Natural killer cell (primary cell): ENCODE data around the gene CWC27. TPM values are rescaled to one million over a fixed set of nuclear protein-coding genes. Genes with fewer than 3 reads are reported as not detected.

Experiments
- ATAC-seq, 3 donors: fragments of 150-1000 bp in 2 of 3; fragments of 200-7000 bp in 1 of 3; cut with Tn5 transposase; 1 replicate in 1 of 3; 2 replicates in 2 of 3; pipeline ENCODE4 v1.10.0; 2021; ENCODE audit warnings: mild to moderate bottlenecking in 2 of 3, moderate library complexity in 2 of 3
- DNase-seq, 2 donors: peaks; one replicate each; pipeline versions ENCODE4 v3.0.0 to v3.0.0-alpha.2; 2013 to 2021; ENCODE audit warnings: mixed read lengths in 1 of 2
- H3K27ac ChIP-seq: one replicate; pipeline ENCODE4 v1.5.1; 2013; ENCODE audit warnings: mild to moderate bottlenecking, low read length
- H3K27me3 ChIP-seq: one replicate; pipeline ENCODE4 v1.6.1; 2013; ENCODE audit warnings: low read length; ENCODE audit not compliant: control insufficient read depth, insufficient read depth
- H3K36me3 ChIP-seq: one replicate; pipeline ENCODE4 v1.6.1; 2013; ENCODE audit warnings: low read length; ENCODE audit not compliant: control insufficient read depth, insufficient read depth
- H3K4me1 ChIP-seq: one replicate; pipeline ENCODE4 v1.6.1; 2013; ENCODE audit warnings: low read length; ENCODE audit not compliant: control insufficient read depth, insufficient read depth
- H3K4me3 ChIP-seq: one replicate; pipeline ENCODE4 v1.5.1; 2013; ENCODE audit warnings: low read length
- H3K9me3 ChIP-seq: one replicate; pipeline ENCODE4 v1.6.1; 2013; ENCODE audit warnings: low read length; ENCODE audit not compliant: control insufficient read depth, insufficient read depth
- H3K27ac Mint-ChIP-seq, 2 donors: one replicate each; pipeline ENCODE4 v1.8.0; 2022; ENCODE audit warnings: mild to moderate bottlenecking in 2 of 2, mixed read lengths in 2 of 2, moderate library complexity in 1 of 2
- H3K27me3 Mint-ChIP-seq, 2 donors: one replicate each; pipeline ENCODE4 v1.8.0; 2022; ENCODE audit warnings: low read depth in 2 of 2, mixed read lengths in 2 of 2
- H3K36me3 Mint-ChIP-seq: one replicate; pipeline ENCODE4 v1.8.0; 2022; ENCODE audit warnings: mixed read lengths
- H3K4me1 Mint-ChIP-seq, 2 donors: one replicate each; pipeline ENCODE4 v1.8.0; 2022; ENCODE audit warnings: mixed read lengths in 2 of 2
- H3K4me3 Mint-ChIP-seq: one replicate; pipeline ENCODE4 v1.8.0; 2022; ENCODE audit warnings: mild to moderate bottlenecking, moderate library complexity, mixed read lengths
- H3K9me3 Mint-ChIP-seq, 2 donors: one replicate each; pipeline ENCODE4 v1.8.0; 2022; ENCODE audit warnings: mixed read lengths in 2 of 2
- WGBS: methylation state at CpG from one replicate; pipeline ENCODE4 v1.1.7; 2013; ENCODE audit warnings: missing lambda C conversion rate; ENCODE audit not compliant: insufficient coverage; 5-methylcytosine and 5-hydroxymethylcytosine counted together
- intact Hi-C: fragments of 100-400 bp; cut with micrococcal nuclease; formaldehyde crosslinking; loops from one replicate; pipeline ENCODE4 v1.14.2; 2022
- total RNA-seq, 4 donors: library from RNA; stranded (reverse); fragments of 120-200 nt in 1 of 4; gene quantifications; one replicate each; pipeline versions ENCODE4 v1.2.3 to v1.2.4, GENCODE V29; 2013 to 2022
- TF ChIP-seq, protein P1 (sequence below): fragments of 200-600 bp; IDR thresholded peaks from one replicate; pipeline ENCODE4 v1.8.0; 2022; ENCODE audit warnings: antibody characterized with exemption

Gene CWC27
- total RNA-seq, 3 donors from 2014 or later (not counting 1 experiment from before 2014, with no cell fraction given): 21.6 to 26.3 (median 25.7) TPM

DNA sequence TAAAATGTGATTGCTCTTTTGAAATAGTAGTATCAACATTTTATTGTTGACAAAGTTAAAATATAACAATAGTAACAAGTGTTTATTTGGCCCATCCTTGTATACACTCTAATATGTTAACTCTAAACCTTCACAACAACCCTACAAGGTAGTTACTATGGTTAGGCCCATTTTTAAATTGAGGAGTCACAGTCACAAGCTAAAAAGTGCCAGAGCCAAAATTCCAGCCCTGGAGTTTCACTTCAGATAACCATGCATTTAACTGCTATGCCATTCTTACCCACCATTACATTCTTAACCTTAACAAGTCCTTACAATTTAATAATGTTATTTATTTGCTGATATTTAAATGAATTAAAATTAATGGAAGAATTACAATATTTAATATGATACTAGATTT, 91.2 kb downstream of the CWC27 start:
- Mint-ChIP-seq H3K4me1 (peaks cover 0 to 2% of the 10 kb centered on the region in 2 donors), H3K27ac (no peak overlapping the region), H3K4me3 (no peak overlapping the region), H3K9me3 (no peaks in the 10 kb centered on the region), H3K27me3 (no peaks in the 10 kb centered on the region), H3K36me3 (no peaks in the 10 kb centered on the region)
- Histone ChIP-seq H3K27me3 (no peaks in the 10 kb centered on the region), H3K4me1 (no peaks in the 10 kb centered on the region), H3K9me3 (no peaks in the 10 kb centered on the region), H3K36me3 (no peaks in the 10 kb centered on the region), H3K27ac (no peak overlapping the region), H3K4me3 (no peak overlapping the region)
- intact Hi-C loops: no loop called here
- TF ChIP-seq, protein P1, sequence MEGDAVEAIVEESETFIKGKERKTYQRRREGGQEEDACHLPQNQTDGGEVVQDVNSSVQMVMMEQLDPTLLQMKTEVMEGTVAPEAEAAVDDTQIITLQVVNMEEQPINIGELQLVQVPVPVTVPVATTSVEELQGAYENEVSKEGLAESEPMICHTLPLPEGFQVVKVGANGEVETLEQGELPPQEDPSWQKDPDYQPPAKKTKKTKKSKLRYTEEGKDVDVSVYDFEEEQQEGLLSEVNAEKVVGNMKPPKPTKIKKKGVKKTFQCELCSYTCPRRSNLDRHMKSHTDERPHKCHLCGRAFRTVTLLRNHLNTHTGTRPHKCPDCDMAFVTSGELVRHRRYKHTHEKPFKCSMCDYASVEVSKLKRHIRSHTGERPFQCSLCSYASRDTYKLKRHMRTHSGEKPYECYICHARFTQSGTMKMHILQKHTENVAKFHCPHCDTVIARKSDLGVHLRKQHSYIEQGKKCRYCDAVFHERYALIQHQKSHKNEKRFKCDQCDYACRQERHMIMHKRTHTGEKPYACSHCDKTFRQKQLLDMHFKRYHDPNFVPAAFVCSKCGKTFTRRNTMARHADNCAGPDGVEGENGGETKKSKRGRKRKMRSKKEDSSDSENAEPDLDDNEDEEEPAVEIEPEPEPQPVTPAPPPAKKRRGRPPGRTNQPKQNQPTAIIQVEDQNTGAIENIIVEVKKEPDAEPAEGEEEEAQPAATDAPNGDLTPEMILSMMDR: no peak
- DNase-seq (no peak), ATAC-seq (no peak)

DNA sequence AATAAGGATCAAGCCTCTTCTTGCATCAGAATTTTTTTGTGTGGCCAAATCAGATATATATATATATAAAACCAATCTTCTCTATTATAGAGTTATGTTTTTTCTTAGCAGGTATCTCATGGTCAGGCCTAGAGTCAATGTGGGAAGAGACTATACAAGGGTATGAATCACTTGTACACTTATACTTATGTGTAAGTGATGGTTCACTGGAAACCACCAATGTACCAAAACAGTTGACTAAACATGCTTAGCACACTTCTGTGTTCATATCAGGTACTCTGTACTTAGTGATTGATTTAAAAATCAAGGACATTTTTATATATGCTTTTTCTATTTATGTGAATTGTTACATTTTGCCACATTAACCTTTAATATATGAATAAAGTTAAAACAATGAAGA, 92.6 kb downstream of the CWC27 start:
- H3K36me3 ChIP-seq: no peaks in the 10 kb centered on the region
- H3K9me3 ChIP-seq: no peaks in the 10 kb centered on the region
- no peaks in the 10 kb centered on the region for H3K36me3 Mint-ChIP-seq
- intact Hi-C loops: no loop called here
- H3K9me3 Mint-ChIP-seq: no peaks in the 10 kb centered on the region
- H3K27ac ChIP-seq: no peak overlapping the region
- H3K4me1 ChIP-seq: no peaks in the 10 kb centered on the region
- no peaks in the 10 kb centered on the region for H3K27me3 ChIP-seq
- no peak for DNase-seq
- no peak overlapping the region for H3K4me3 Mint-ChIP-seq
- no peak overlapping the region for H3K27ac Mint-ChIP-seq
- peaks cover 4 to 6% of the 10 kb centered on the region in 2 donors for H3K4me1 Mint-ChIP-seq
- TF ChIP-seq, protein P1: no peak
- ATAC-seq: no peak
- no peak overlapping the region for H3K4me3 ChIP-seq
- no peaks in the 10 kb centered on the region for H3K27me3 Mint-ChIP-seq

GRCh38 chr5:64864171-64864570, 95.4 kb downstream of the CWC27 start:
- no peaks in the 10 kb centered on the region for H3K36me3 Mint-ChIP-seq
- H3K27ac Mint-ChIP-seq: no peak overlapping the region
- Histone ChIP-seq H3K36me3 (no peaks in the 10 kb centered on the region), H3K27ac (no peak overlapping the region), H3K9me3 (no peaks in the 10 kb centered on the region), H3K4me3 (no peak overlapping the region), H3K4me1 (no peaks in the 10 kb centered on the region), H3K27me3 (no peaks in the 10 kb centered on the region)
- WGBS: 100% methylated on average over 1 of the region's 2 CpGs
- H3K4me3 Mint-ChIP-seq: no peak overlapping the region
- ATAC-seq (no peak), DNase-seq (no peak)
- H3K9me3 Mint-ChIP-seq: no peaks in the 10 kb centered on the region
- intact Hi-C loops: no loop called here
- H3K27me3 Mint-ChIP-seq: no peaks in the 10 kb centered on the region
- TF ChIP-seq, protein P1: no peak
- peaks cover 4 to 6% of the 10 kb centered on the region in 2 donors for H3K4me1 Mint-ChIP-seq

DNA sequence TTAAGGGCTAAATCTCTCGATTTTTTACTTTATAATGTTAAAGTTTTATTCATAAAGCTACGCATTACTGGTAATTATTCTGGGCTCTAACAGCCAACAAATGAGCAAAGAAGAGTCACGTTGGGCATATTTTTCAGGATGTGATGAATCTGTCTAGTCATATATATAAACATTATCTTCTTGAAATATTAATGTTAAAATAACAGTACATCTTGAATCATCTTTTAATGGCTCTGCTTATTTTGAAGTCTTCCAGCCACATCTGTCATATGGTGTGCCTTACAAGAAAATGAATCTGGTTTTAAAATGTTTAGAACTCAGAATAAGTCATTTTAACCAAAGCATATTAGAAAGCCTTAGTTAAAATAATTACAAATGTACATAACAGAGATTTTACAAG, 96.9 kb downstream of the CWC27 start:
- Mint-ChIP-seq H3K27me3 (no peaks in the 10 kb centered on the region), H3K4me1 (peaks cover 4 to 6% of the 10 kb centered on the region in 2 donors), H3K4me3 (no peak overlapping the region), H3K27ac (no peak overlapping the region), H3K36me3 (no peaks in the 10 kb centered on the region), H3K9me3 (no peaks in the 10 kb centered on the region)
- H3K4me3 ChIP-seq: no peak overlapping the region
- no peak overlapping the region for H3K27ac ChIP-seq
- intact Hi-C loops: no loop called here
- TF ChIP-seq, protein P1: no peak
- no peaks in the 10 kb centered on the region for H3K4me1 ChIP-seq
- 83% methylated on average over 1 of the region's 3 CpGs for WGBS
- H3K36me3 ChIP-seq: no peaks in the 10 kb centered on the region
- DNase-seq (no peak), ATAC-seq (no peak)
- no peaks in the 10 kb centered on the region for H3K27me3 ChIP-seq
- no peaks in the 10 kb centered on the region for H3K9me3 ChIP-seq
